Liver (tissue), 9 donors: Measurements from ENCODE around the gene PCAT6. TPM values are rescaled to one million over a fixed set of nuclear protein-coding genes. Genes with fewer than 3 reads are reported as not detected.
A peak's percentile ranks its signal among the peaks of the same experiment; 100 is the strongest.

ENCODE experiments used
- DNase-seq: peaks from one replicate; pipeline ENCODE4 v3.0.0-alpha.2; 2017; ENCODE audit warnings: low spot score
- H3K27ac ChIP-seq, 2 donors: one replicate each; pipeline ENCODE4 v1.7.0; 2013; ENCODE audit warnings: inconsistent platforms in 2 of 2, low read length in 2 of 2, control low read depth in 1 of 2, low read depth in 1 of 2, mild to moderate bottlenecking in 1 of 2
- H3K27me3 ChIP-seq, 4 donors: one replicate each; pipeline versions ENCODE4 v1.6.1 to v1.7.0; 2013; ENCODE audit warnings: low read length in 3 of 4, inconsistent platforms in 1 of 4, mild to moderate bottlenecking in 1 of 4, moderate library complexity in 1 of 4; ENCODE audit not compliant: control insufficient read depth in 4 of 4, insufficient read depth in 4 of 4
- H3K36me3 ChIP-seq, 4 donors: one replicate each; pipeline versions ENCODE4 v1.6.1 to v1.7.0; 2013; ENCODE audit warnings: low read length in 3 of 4, mild to moderate bottlenecking in 3 of 4, low read depth in 1 of 4, moderate library complexity in 1 of 4; ENCODE audit not compliant: control insufficient read depth in 4 of 4, insufficient read depth in 3 of 4
- H3K4me1 ChIP-seq, 4 donors: one replicate each; pipeline versions ENCODE4 v1.6.1 to v1.7.0; 2013; ENCODE audit warnings: low read length in 3 of 4, mild to moderate bottlenecking in 3 of 4, moderate library complexity in 1 of 4; ENCODE audit not compliant: control insufficient read depth in 4 of 4, insufficient read depth in 4 of 4
- H3K4me3 ChIP-seq, 3 donors: one replicate each; pipeline versions ENCODE4 v1.6.1 to v1.7.0; 2013; ENCODE audit warnings: low read length in 3 of 3, control low read depth in 1 of 3, low read depth in 1 of 3, mild to moderate bottlenecking in 1 of 3
- H3K9ac ChIP-seq, 2 donors: one replicate each; pipeline ENCODE4 v1.7.0; 2013; ENCODE audit warnings: low read length in 2 of 2, mild to moderate bottlenecking in 2 of 2, moderate library complexity in 2 of 2, control low read depth in 1 of 2, low read depth in 1 of 2
- H3K9me3 ChIP-seq, 4 donors: one replicate each; pipeline versions ENCODE4 v1.6.1 to v1.7.0; 2013; ENCODE audit warnings: low read length in 3 of 4; ENCODE audit not compliant: control insufficient read depth in 4 of 4
- EGR1 ChIP-seq, 2 donors: IDR thresholded peaks; 2 replicates each; pipeline ENCODE4 v1.6.1; 2016 to 2018; ENCODE audit warnings: antibody characterized with exemption in 2 of 2, low read depth in 2 of 2
- FOXA1 ChIP-seq: IDR thresholded peaks from 2 replicates; pipeline ENCODE4 v1.6.1; 2016; ENCODE audit warnings: antibody characterized with exemption
- FOXA2 ChIP-seq: IDR thresholded peaks from 2 replicates; pipeline ENCODE4 v1.6.1; 2016; ENCODE audit warnings: antibody characterized with exemption
- GABPA ChIP-seq, 2 donors: IDR thresholded peaks in 1 of 2; conservative IDR thresholded peaks in 1 of 2; 2 replicates each; pipeline ENCODE4 v1.6.1; 2016; ENCODE audit warnings: antibody characterized with exemption in 2 of 2, mild to moderate bottlenecking in 1 of 2, moderate library complexity in 1 of 2
- HNF4A ChIP-seq, 2 donors: conservative IDR thresholded peaks; 2 replicates each; pipeline ENCODE4 v1.6.1; 2016; ENCODE audit warnings: antibody characterized with exemption in 2 of 2, mild to moderate bottlenecking in 2 of 2
- HNF4G ChIP-seq: IDR thresholded peaks from 2 replicates; pipeline ENCODE4 v1.6.1; 2016; ENCODE audit warnings: antibody characterized with exemption
- JUND ChIP-seq, 2 donors: IDR thresholded peaks; 2 replicates each; pipeline ENCODE4 v1.6.1; 2016; ENCODE audit warnings: antibody characterized with exemption in 2 of 2
- NR2F2 ChIP-seq: IDR thresholded peaks from 2 replicates; pipeline ENCODE4 v1.6.1; 2016; ENCODE audit warnings: antibody characterized with exemption
- RAD21 ChIP-seq, 2 donors: IDR thresholded peaks; 2 replicates each; pipeline ENCODE4 v1.6.1; 2016; ENCODE audit warnings: antibody characterized with exemption in 2 of 2, mild to moderate bottlenecking in 2 of 2
- RXRA ChIP-seq, 2 donors: IDR thresholded peaks; 2 replicates each; pipeline ENCODE4 v1.6.1; 2017 to 2018; ENCODE audit warnings: antibody characterized with exemption in 2 of 2, mild to moderate bottlenecking in 1 of 2
- SP1 ChIP-seq: IDR thresholded peaks from 2 replicates; pipeline ENCODE4 v1.6.1; 2018; ENCODE audit warnings: antibody characterized with exemption, mild to moderate bottlenecking
- TAF1 ChIP-seq: conservative IDR thresholded peaks from 2 replicates; pipeline ENCODE4 v1.6.1; 2016; ENCODE audit warnings: antibody characterized with exemption, mild to moderate bottlenecking
- YY1 ChIP-seq: IDR thresholded peaks from 2 replicates; pipeline ENCODE4 v1.6.1; 2016; ENCODE audit warnings: antibody characterized with exemption, mild to moderate bottlenecking
- WGBS: extraction: QIAGEN DNeasy Blood & Tissue Kit; methylation state at CpG from one replicate; pipeline ENCODE4 v1.1.7; 2013; 5-methylcytosine and 5-hydroxymethylcytosine counted together
- polyA plus RNA-seq, 2 donors: library from polyadenylated mRNA; stranded (reverse) in 1 of 2; unstranded in 1 of 2; fragments of 200-250 nt in 1 of 2; fragments of >200 nt in 1 of 2; fragmentation: Nextera tagmentation in 1 of 2; extraction: Ambion mirVana in 1 of 2; gene quantifications; one replicate each; pipeline versions ENCODE4 v1.2.1 to v1.2.3, GENCODE V29; 2013 to 2015
- total RNA-seq, 2 donors: library from RNA; depleted of rRNA; stranded (reverse); fragments of >200 nt; gene quantifications; one replicate each; pipeline ENCODE4 v1.2.3, GENCODE V29; 2014
- TF ChIP-seq, protein P1 (sequence below): IDR thresholded peaks from 2 replicates; pipeline ENCODE4 v1.6.1; 2016; ENCODE audit warnings: antibody characterized with exemption
- TF ChIP-seq, protein P2 (sequence below): fragments of 150-350 bp; IDR thresholded peaks from 2 replicates; pipeline ENCODE4 v1.5.1; 2017; ENCODE audit warnings: improper control_type of control experiment, low read depth, low read length; ENCODE audit not compliant: missing input control
- TF ChIP-seq, protein P3 (sequence below): IDR thresholded peaks from 2 replicates; pipeline ENCODE4 v1.6.1; 2016; ENCODE audit warnings: antibody characterized with exemption, mild to moderate bottlenecking
- TF ChIP-seq, protein P4 (sequence below): IDR thresholded peaks from 2 replicates; pipeline ENCODE4 v1.6.1; 2016; ENCODE audit warnings: antibody characterized with exemption
- TF ChIP-seq, protein P5 (sequence below): IDR thresholded peaks from 2 replicates; pipeline ENCODE4 v1.6.1; 2016; ENCODE audit warnings: antibody characterized with exemption
- donor health status: healthy.
- donor health status: healthy.
- donor health status: healthy.
- donor health status: healthy.
- donor health status: healthy.

PCAT6 gene
- total and polyA plus RNA-seq, 4 donors: 0.23 to 1.2 TPM; not detected in 2

DNA sequence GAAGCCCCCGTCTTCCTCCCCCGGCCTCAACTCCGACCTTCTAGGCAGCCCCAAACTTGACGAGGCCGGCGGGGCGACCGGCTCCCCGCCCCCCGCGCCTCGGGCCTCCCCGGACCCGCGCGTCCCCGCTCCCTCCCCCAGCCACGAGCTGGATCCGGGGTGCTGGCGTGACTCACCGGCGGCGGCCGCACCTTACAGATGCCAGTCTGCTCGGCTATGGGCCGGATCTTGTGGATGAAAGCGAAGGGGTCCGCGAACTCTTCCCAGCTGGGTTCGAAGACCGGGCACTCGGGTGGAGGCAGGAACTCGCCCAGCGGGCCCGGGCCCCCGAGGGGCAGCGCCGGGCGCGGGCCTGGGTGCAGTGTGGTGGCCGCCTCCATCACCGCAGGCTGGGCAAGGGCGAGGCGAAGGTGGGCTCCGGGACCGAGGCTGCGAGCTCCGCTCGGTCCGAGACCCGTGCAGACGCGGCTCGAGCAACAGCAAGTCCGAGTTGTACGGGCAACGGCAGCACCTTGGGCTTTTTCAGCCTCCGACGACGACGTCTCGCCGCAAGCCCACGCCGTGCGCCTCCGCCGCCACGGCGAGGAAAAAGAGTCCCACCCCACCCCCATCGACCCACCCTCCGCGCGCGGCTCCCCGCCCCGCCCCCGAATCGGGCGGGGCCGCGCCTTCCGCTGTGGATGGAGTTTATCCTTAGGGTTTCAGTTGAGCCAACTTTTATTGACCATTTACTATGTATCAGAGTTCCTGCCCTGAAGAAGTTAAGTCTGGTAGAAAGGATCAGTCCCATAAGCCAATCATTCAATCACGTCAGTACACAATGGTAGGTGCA, 2.6 kb upstream of the PCAT6 start, which contains the start of gene KDM5B (continued):
- TF ChIP-seq RAD21 (IDR thresholded peaks at IDR 0.05): peak in 1 of 2 donors; percentile 4
- TF ChIP-seq SP1: no peak
- TF ChIP-seq, protein P1, sequence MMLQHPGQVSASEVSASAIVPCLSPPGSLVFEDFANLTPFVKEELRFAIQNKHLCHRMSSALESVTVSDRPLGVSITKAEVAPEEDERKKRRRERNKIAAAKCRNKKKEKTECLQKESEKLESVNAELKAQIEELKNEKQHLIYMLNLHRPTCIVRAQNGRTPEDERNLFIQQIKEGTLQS: no peak
- TF ChIP-seq FOXA2: no peak
- no peak for TF ChIP-seq HNF4A (conservative IDR thresholded peaks at IDR 0.05)
- TF ChIP-seq, protein P2, sequence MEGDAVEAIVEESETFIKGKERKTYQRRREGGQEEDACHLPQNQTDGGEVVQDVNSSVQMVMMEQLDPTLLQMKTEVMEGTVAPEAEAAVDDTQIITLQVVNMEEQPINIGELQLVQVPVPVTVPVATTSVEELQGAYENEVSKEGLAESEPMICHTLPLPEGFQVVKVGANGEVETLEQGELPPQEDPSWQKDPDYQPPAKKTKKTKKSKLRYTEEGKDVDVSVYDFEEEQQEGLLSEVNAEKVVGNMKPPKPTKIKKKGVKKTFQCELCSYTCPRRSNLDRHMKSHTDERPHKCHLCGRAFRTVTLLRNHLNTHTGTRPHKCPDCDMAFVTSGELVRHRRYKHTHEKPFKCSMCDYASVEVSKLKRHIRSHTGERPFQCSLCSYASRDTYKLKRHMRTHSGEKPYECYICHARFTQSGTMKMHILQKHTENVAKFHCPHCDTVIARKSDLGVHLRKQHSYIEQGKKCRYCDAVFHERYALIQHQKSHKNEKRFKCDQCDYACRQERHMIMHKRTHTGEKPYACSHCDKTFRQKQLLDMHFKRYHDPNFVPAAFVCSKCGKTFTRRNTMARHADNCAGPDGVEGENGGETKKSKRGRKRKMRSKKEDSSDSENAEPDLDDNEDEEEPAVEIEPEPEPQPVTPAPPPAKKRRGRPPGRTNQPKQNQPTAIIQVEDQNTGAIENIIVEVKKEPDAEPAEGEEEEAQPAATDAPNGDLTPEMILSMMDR: no peak
- TF ChIP-seq YY1: peak; percentile 28

DNA sequence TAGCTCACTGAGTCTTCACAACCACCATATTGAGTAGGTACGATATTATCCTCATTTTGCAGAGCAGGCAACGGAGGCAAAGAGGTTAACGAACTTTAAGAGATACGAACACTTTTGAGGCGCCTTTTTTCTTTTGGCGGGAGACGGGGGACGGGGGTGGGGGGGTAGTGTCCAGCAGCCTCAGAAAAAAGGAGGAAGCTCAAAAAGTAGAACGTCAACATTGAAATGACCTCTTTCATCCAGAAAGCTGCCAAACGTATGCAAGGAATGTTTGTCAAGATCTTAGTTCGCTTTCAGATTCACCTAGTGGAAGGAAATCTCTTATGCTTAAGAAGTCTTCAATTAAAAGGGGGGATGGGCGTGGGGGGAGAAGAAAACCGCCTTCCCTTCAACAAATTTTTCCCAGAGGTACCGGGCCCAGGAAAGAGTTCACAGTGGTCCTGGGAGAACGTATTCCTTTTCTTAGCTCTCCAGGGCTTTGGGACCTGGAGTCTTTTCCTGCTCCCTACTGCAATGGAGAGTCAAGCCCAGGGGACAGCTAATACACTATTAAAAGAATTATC, 1.1 kb upstream of the PCAT6 start:
- no peaks in the 10 kb centered on the region for H3K27me3 ChIP-seq
- H3K27ac ChIP-seq: no peak overlapping the region
- H3K4me3 ChIP-seq: peak overlapping the region in 1 of 3 donors; percentile 86
- H3K36me3 ChIP-seq: no peaks in the 10 kb centered on the region
- 55% methylated on average over 15 of the region's 15 CpGs for WGBS
- no peak for TF ChIP-seq SP1
- no peak for TF ChIP-seq RXRA (IDR thresholded peaks at IDR 0.05)
- no peak for TF ChIP-seq GABPA (IDR thresholded peaks at IDR 0.05 in 1 of 2, conservative IDR thresholded peaks at IDR 0.05 in 1 of 2)
- TF ChIP-seq, protein P3, sequence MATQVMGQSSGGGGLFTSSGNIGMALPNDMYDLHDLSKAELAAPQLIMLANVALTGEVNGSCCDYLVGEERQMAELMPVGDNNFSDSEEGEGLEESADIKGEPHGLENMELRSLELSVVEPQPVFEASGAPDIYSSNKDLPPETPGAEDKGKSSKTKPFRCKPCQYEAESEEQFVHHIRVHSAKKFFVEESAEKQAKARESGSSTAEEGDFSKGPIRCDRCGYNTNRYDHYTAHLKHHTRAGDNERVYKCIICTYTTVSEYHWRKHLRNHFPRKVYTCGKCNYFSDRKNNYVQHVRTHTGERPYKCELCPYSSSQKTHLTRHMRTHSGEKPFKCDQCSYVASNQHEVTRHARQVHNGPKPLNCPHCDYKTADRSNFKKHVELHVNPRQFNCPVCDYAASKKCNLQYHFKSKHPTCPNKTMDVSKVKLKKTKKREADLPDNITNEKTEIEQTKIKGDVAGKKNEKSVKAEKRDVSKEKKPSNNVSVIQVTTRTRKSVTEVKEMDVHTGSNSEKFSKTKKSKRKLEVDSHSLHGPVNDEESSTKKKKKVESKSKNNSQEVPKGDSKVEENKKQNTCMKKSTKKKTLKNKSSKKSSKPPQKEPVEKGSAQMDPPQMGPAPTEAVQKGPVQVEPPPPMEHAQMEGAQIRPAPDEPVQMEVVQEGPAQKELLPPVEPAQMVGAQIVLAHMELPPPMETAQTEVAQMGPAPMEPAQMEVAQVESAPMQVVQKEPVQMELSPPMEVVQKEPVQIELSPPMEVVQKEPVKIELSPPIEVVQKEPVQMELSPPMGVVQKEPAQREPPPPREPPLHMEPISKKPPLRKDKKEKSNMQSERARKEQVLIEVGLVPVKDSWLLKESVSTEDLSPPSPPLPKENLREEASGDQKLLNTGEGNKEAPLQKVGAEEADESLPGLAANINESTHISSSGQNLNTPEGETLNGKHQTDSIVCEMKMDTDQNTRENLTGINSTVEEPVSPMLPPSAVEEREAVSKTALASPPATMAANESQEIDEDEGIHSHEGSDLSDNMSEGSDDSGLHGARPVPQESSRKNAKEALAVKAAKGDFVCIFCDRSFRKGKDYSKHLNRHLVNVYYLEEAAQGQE: no peak
- TF ChIP-seq FOXA2: no peak
- TF ChIP-seq, protein P2: no peak
- TF ChIP-seq, protein P1: no peak
- TF ChIP-seq YY1: no peak
- TF ChIP-seq NR2F2: no peak
- TF ChIP-seq, protein P4, sequence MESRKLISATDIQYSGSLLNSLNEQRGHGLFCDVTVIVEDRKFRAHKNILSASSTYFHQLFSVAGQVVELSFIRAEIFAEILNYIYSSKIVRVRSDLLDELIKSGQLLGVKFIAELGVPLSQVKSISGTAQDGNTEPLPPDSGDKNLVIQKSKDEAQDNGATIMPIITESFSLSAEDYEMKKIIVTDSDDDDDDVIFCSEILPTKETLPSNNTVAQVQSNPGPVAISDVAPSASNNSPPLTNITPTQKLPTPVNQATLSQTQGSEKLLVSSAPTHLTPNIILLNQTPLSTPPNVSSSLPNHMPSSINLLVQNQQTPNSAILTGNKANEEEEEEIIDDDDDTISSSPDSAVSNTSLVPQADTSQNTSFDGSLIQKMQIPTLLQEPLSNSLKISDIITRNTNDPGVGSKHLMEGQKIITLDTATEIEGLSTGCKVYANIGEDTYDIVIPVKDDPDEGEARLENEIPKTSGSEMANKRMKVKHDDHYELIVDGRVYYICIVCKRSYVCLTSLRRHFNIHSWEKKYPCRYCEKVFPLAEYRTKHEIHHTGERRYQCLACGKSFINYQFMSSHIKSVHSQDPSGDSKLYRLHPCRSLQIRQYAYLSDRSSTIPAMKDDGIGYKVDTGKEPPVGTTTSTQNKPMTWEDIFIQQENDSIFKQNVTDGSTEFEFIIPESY: no peak
- no peak for TF ChIP-seq HNF4G
- no peak for TF ChIP-seq FOXA1
- TF ChIP-seq JUND (IDR thresholded peaks at IDR 0.05): no peak
- no peak for TF ChIP-seq EGR1 (IDR thresholded peaks at IDR 0.05; ENCODE audit: low read depth in 2 of 2)
- TF ChIP-seq RAD21 (IDR thresholded peaks at IDR 0.05): no peak
- no peak for TF ChIP-seq HNF4A (conservative IDR thresholded peaks at IDR 0.05)
- TF ChIP-seq, protein P5, sequence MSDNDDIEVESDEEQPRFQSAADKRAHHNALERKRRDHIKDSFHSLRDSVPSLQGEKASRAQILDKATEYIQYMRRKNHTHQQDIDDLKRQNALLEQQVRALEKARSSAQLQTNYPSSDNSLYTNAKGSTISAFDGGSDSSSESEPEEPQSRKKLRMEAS: no peak
- TF ChIP-seq TAF1: no peak
- DNase-seq: no peak
- H3K4me1 ChIP-seq: peaks cover 1 to 26% (median 18%) of the 10 kb centered on the region in 4 donors
- H3K9me3 ChIP-seq: no peaks in the 10 kb centered on the region
- H3K9ac ChIP-seq: no peak overlapping the region
